Measurements from ENCODE around the gene HELZ. TPM values are rescaled to one million over a fixed set of nuclear protein-coding genes. Genes with fewer than 3 reads are reported as not detected.

Gene HELZ
- polyA plus RNA-seq, 1 of the 3 experiments (the other 2 are of a cell fraction) = 4.3 TPM

DNA sequence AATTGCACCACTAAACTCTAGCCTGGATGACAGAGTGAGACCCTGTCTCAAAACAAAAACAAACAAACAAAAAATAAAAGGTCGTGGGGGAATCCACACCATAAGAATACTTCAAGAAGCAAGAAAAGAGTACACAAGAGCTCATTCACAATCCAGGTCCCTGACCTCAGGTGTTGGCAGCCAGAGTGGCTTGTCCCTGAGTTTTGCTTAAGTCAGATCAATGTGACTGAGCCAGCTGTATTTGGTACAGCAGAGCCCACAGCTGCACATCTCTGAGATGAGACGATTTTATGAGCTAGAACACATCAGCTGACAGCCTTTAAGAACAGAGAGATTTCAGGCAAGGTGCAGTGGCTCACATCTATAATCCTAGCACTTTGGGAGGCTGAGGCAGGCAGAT, 178.3 kb downstream of the HELZ start:
- no peaks in the 10 kb centered on the region for H3K9me3 ChIP-seq
- H3K27ac ChIP-seq (ENCODE audit: low read depth in 2 of 2, low read length in 1 of 2) = no peak overlapping the region
- no peaks in the 10 kb centered on the region for H4K20me1 ChIP-seq (ENCODE audit: insufficient read depth)
- H3K79me2 ChIP-seq (ENCODE audit: insufficient read depth) = no peaks in the 10 kb centered on the region
- H3K4me1 ChIP-seq (ENCODE audit: control insufficient read depth in 1 of 2, insufficient read depth in 2 of 2, low read depth in 1 of 2, low read length in 1 of 2) = peaks cover 0 to 26% of the 10 kb centered on the region in 2 experiments; a peak in 1 of 4 replicates
- H3K4me2 ChIP-seq = no peak overlapping the region
- no peak overlapping the region for H2AFZ ChIP-seq (ENCODE audit: low read depth)
- WGBS (ENCODE audit: low lambda C conversion rate) = 40% methylated on average over 2 of the region's 2 CpGs
- DNase-seq = no peak
- H3F3A ChIP-seq (replicated peaks; ENCODE audit: insufficient read depth) = no peaks in the 10 kb centered on the region
- TF ChIP-seq, protein P1, sequence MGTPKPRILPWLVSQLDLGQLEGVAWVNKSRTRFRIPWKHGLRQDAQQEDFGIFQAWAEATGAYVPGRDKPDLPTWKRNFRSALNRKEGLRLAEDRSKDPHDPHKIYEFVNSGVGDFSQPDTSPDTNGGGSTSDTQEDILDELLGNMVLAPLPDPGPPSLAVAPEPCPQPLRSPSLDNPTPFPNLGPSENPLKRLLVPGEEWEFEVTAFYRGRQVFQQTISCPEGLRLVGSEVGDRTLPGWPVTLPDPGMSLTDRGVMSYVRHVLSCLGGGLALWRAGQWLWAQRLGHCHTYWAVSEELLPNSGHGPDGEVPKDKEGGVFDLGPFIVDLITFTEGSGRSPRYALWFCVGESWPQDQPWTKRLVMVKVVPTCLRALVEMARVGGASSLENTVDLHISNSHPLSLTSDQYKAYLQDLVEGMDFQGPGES (IDR thresholded peaks at IDR 0.05; ENCODE audit: low read depth, low read length) = no peak
- no peak for TF ChIP-seq TEAD4 (IDR thresholded peaks at IDR 0.05; ENCODE audit: borderline replicate concordance, insufficient read depth)
- no peak for TF ChIP-seq FOXJ3 (CRISPR knock-in tag; IDR thresholded peaks at IDR 0.05)
- no peak for TF ChIP-seq RXRA (IDR thresholded peaks at IDR 0.05; ENCODE audit: borderline replicate concordance, low read depth)
- no peak for TF ChIP-seq JUND (IDR thresholded peaks at IDR 0.05)
- TF ChIP-seq SMC3 (IDR thresholded peaks at IDR 0.05; ENCODE audit: low read depth, low read length) = no peak
- TF ChIP-seq NRF1 (IDR thresholded peaks at IDR 0.05; ENCODE audit: low read depth, low read length) = no peak
- TF ChIP-seq MXI1 (IDR thresholded peaks at IDR 0.05; ENCODE audit: low read depth, low read length) = no peak
- no peak for TF ChIP-seq ELF1 (IDR thresholded peaks at IDR 0.05)
- no peak for TF ChIP-seq SIN3A (IDR thresholded peaks at IDR 0.05; ENCODE audit: borderline replicate concordance, low read depth, low read length)
- TF ChIP-seq REST (IDR thresholded peaks at IDR 0.05; ENCODE audit: low read depth, low read length) = no peak
- TF ChIP-seq RFX5 (IDR thresholded peaks at IDR 0.05; ENCODE audit: low read length) = no peak
- no peak overlapping the region for H3K4me3 ChIP-seq (ENCODE audit: low read depth in 2 of 2, low read length in 1 of 2)
- H3K36me3 ChIP-seq (replicated peaks in 1 of 2; ENCODE audit: control insufficient read depth in 1 of 2, insufficient read depth in 2 of 2, low read length in 1 of 2) = peaks cover 0 to 8% of the 10 kb centered on the region in 2 experiments
- H3K27me3 ChIP-seq (ENCODE audit: insufficient read depth) = no peaks in the 10 kb centered on the region
- H3K9ac ChIP-seq = no peak overlapping the region
- ChIA-PET CTCF (interaction anchor here (0.8 to 5.0 kb wide), 8 partner anchors 9 to 340 kb away, joined by 3 to 21 read pairs (median 6); no protein-coding TSS in a partner anchor), POLR2A (interaction anchor here (0.8 to 1.9 kb wide), 2 partner anchors 46 to 49 kb away, joined by 3 to 5 read pairs; no protein-coding TSS in a partner anchor)
- H3K9me2 ChIP-seq = no peaks in the 10 kb centered on the region

DNA sequence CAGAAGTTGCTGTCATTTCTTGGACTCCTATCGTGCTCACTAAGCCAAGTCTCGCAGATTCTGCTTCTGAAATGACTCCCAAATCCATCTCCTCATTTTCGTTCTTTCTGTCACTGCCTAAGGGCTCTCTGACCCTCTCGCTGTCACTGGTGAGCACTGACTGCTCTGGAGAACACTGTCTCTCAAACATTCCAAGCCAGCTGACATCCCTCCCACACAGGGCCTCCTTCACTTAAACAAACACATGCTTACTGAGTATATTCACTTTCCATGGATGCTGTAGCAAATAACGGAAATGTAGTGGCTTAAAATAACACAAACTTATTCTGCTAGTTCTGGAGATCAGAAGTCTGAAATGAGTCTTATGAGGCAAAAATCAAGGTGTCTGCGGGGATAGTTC, 181.9 kb downstream of the HELZ start:
- Histone ChIP-seq H3K27me3 (ENCODE audit: insufficient read depth) (no peaks in the 10 kb centered on the region), H3K27ac (ENCODE audit: low read depth in 2 of 2, low read length in 1 of 2) (no peak overlapping the region; a peak in 1 of 4 replicates), H3K4me3 (ENCODE audit: low read depth in 2 of 2, low read length in 1 of 2) (no peak overlapping the region), H3K9me2 (no peaks in the 10 kb centered on the region), H3K36me3 (replicated peaks in 1 of 2; ENCODE audit: control insufficient read depth in 1 of 2, insufficient read depth in 2 of 2, low read length in 1 of 2) (no peaks in the 10 kb centered on the region), H4K20me1 (ENCODE audit: insufficient read depth) (no peaks in the 10 kb centered on the region), H2AFZ (ENCODE audit: low read depth) (no peak overlapping the region), H3K4me1 (ENCODE audit: control insufficient read depth in 1 of 2, insufficient read depth in 2 of 2, low read depth in 1 of 2, low read length in 1 of 2) (peaks cover 0 to 16% of the 10 kb centered on the region in 2 experiments; a peak in 1 of 4 replicates), H3K9ac (no peak overlapping the region), H3K79me2 (ENCODE audit: insufficient read depth) (no peaks in the 10 kb centered on the region), H3K4me2 (no peak overlapping the region), H3K9me3 (no peaks in the 10 kb centered on the region), H3F3A (replicated peaks; ENCODE audit: insufficient read depth) (no peaks in the 10 kb centered on the region)
- ChIA-PET POLR2A (no interaction called here), CTCF (no interaction called here)
- DNase-seq = no peak
- TF ChIP-seq YY1 (IDR thresholded peaks at IDR 0.05; ENCODE audit: low read depth) (no peak), MXI1 (IDR thresholded peaks at IDR 0.05; ENCODE audit: low read depth, low read length) (peak; percentile 37; the same call in 1 of the 2 replicates)
- 90% methylated on average over 6 of the region's 6 CpGs for WGBS (ENCODE audit: low lambda C conversion rate)
